Measurements from ENCODE around the gene UNC13A.

DNA sequence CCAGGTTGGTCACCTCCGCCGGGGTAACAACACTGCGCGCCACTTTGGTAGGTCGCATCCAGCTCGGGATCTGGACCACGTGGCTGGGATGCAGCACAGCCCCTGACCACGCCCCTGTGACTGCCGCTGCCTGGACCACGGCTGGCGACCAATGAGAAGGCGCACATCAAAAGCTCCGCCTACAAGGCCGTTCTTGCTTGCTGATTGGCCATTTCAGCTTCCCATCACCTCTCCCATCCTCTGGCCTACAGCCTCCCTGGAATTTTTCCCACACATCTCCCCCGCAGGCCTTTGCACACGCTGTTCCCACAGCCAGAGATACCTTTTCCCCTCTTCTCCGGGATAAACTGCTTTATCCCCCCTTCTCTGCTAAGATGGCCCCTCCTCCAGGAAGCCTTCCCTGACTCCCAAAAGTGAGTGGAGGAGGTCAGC lies 18.6 kb upstream of the UNC13A start:
- TF ChIP-seq CTCF (IDR thresholded peaks at IDR 0.05; ENCODE audit: extremely low read depth in 1 of 2, insufficient read depth in 1 of 2, low read depth in 1 of 2, low read length in 2 of 2) (no peak), POLR2A (IDR thresholded peaks at IDR 0.05; ENCODE audit: low read depth, low read length) (no peak), EZH2 (IDR thresholded peaks at IDR 0.05; ENCODE audit: borderline replicate concordance, low read depth, low read length, severe bottlenecking) (no peak), POLR2AphosphoS5 (IDR thresholded peaks at IDR 0.05; ENCODE audit: insufficient read depth, low read depth, low read length) (no peak), FOS (IDR thresholded peaks at IDR 0.05; ENCODE audit: borderline replicate concordance, insufficient read depth, low read length) (no peak), MAX (IDR thresholded peaks at IDR 0.05; ENCODE audit: insufficient read depth, insufficient read length) (peak; percentile 16)

Data from endothelial cell of umbilical vein (primary cell).